Hepatocyte (in vitro differentiated cells): ENCODE data around the gene SND1.

Experiments used
- CTCF ChIP-seq: fragments of 200-600 bp; sonication (generic); IDR thresholded peaks from 2 replicates; pipeline ENCODE4 v1.5.1; 2016; ENCODE audit warnings: antibody characterized with exemption, mild to moderate bottlenecking; ENCODE audit not compliant: poor library complexity
- EZH2 ChIP-seq: fragments of 200-600 bp; sonication (generic); IDR thresholded peaks from 2 replicates; pipeline ENCODE4 v1.6.1; 2016; ENCODE audit warnings: antibody characterized with exemption, mild to moderate bottlenecking, borderline replicate concordance

GRCh38 chr7:127900141-127900540 is 248.1 kb downstream of the SND1 start:
- TF ChIP-seq EZH2, result no peak
- TF ChIP-seq CTCF, result no peak
